Left ventricle myocardium inferior (tissue), 1 donor: ENCODE data around the gene PCDHGA6. TPM values are rescaled to one million over a fixed set of nuclear protein-coding genes. Genes with fewer than 3 reads are reported as not detected.
"Not testable (repeated sequence)": the region's sequence is repeated elsewhere in the genome, so short reads cannot be mapped to it uniquely, and the experiment has no call there.

Source experiments
- DNase-seq: peaks from one replicate; pipeline ENCODE4 v3.0.0-alpha.2; 2020
- H3K27ac ChIP-seq: fragments of 200-600 bp; replicated peaks from 2 replicates; pipeline ENCODE4 v1.8.0; 2021
- H3K27me3 ChIP-seq: fragments of 200-600 bp; 2 replicates; pipeline ENCODE4 v1.8.0; 2021; ENCODE audit warnings: low read depth
- H3K36me3 ChIP-seq: fragments of 200-600 bp; 2 replicates; pipeline ENCODE4 v1.8.0; 2021
- H3K4me1 ChIP-seq: fragments of 200-600 bp; 2 replicates; pipeline ENCODE4 v1.8.0; 2021
- H3K4me3 ChIP-seq: fragments of 200-600 bp; 2 replicates; pipeline ENCODE4 v1.8.0; 2021; ENCODE audit warnings: mild to moderate bottlenecking, moderate library complexity
- H3K9me3 ChIP-seq: fragments of 200-600 bp; replicated peaks from 2 replicates; pipeline ENCODE4 v1.8.0; 2021
- intact Hi-C: fragments of 100-400 bp; cut with micrococcal nuclease; formaldehyde crosslinking; loops from one replicate; pipeline ENCODE4 v1.11.0; 2022
- long read RNA-seq: library from polyadenylated mRNA; unstranded; transcript quantifications from one replicate; pipeline ENCODE4 v2.0.0, GENCODE V29; 2021
- total RNA-seq: library from RNA; stranded (reverse); fragmentation: NEBNext Ultra II Directional; extraction: Animal tissue kit (Norgen Biotek cat#: 25700); gene quantifications from one replicate; pipeline ENCODE4 v1.2.1, GENCODE V29; 2021
- TF ChIP-seq, protein P1 (sequence below): fragments of 200-600 bp; IDR thresholded peaks from 2 replicates; pipeline ENCODE4 v1.8.0; 2021; ENCODE audit warnings: antibody characterized with exemption, mild to moderate bottlenecking, borderline replicate concordance
- donor health status: DM: no; HTN: yes; CAD: no; lungs with severe emphysema.

Gene PCDHGA6
- 5.6 TPM for total RNA-seq
- long read RNA-seq, full-length matches to known transcripts = 1 of 1 reads
- long read RNA-seq, partial matches to known transcripts = 0 of 1 reads
- long read RNA-seq, other reads (novel, unspliced or antisense) = 0 of 1 reads

DNA sequence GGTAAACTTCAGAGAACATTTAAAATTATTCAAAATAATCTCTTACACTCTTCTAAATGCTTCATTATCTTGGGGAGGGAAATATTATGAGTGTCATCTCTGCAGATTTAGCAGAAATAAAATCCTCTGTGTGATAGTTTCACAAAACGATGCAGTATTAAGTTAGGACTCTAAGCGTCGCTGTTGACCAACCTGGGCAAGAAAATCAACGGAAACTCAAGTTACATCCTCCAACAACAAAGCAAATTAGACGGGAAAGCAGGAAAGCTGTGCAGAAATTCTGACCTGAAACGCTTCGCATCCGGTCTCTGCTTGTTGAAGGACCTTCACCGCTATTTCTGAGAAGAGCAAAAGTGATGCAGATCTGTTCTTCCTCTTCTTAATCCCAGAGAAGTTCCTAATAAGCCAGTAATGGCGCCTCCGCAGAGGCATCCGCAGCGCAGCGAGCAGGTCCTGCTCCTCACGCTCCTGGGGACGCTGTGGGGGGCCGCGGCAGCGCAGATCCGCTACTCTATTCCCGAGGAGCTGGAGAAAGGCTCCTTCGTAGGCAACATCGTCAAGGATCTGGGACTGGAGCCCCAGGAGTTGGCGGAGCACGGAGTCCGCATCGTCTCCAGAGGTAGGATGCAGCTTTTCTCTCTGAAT lies at the start of gene PCDHGA6:
TSS of gene PCDHGA6 (plus strand) at position 219 of the 645 bp plus-strand sequence. CDS start at position 412, 193 bp downstream.
- peak within 1 kb of the TSS; percentile 52 for H3K4me3 ChIP-seq
- DNase-seq = no peak
- H3K27me3 ChIP-seq = no peaks in the 10 kb centered on the region
- H3K9me3 ChIP-seq = peaks cover 98% of the 10 kb centered on the region
- peaks cover 43% of the 10 kb centered on the region for H3K36me3 ChIP-seq
- peaks cover 57% of the 10 kb centered on the region for H3K4me1 ChIP-seq
- H3K27ac ChIP-seq = no peak within 1 kb of the TSS
- intact Hi-C loops = no loop called here
- TF ChIP-seq, protein P1, sequence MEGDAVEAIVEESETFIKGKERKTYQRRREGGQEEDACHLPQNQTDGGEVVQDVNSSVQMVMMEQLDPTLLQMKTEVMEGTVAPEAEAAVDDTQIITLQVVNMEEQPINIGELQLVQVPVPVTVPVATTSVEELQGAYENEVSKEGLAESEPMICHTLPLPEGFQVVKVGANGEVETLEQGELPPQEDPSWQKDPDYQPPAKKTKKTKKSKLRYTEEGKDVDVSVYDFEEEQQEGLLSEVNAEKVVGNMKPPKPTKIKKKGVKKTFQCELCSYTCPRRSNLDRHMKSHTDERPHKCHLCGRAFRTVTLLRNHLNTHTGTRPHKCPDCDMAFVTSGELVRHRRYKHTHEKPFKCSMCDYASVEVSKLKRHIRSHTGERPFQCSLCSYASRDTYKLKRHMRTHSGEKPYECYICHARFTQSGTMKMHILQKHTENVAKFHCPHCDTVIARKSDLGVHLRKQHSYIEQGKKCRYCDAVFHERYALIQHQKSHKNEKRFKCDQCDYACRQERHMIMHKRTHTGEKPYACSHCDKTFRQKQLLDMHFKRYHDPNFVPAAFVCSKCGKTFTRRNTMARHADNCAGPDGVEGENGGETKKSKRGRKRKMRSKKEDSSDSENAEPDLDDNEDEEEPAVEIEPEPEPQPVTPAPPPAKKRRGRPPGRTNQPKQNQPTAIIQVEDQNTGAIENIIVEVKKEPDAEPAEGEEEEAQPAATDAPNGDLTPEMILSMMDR = peak; percentile 62

- Histone ChIP-seq H3K4me1 (peaks cover 27% of the 10 kb centered on the region), H3K36me3 (no peaks in the 10 kb centered on the region), H3K9me3 (peaks cover 58% of the 10 kb centered on the region), H3K27me3 (no peaks in the 10 kb centered on the region), H3K27ac (peak overlapping the region; percentile 89), H3K4me3 (peak overlapping the region; percentile 69)
- DNase-seq = peak; percentile 74
- intact Hi-C loops = no loop called here
- TF ChIP-seq, protein P1 = peak; percentile 77
Observed at GRCh38 chr5:141326088-141326854, 47.4 kb upstream of the PCDHGA6 start.

- Histone ChIP-seq H3K9me3 (peaks cover 66% of the 10 kb centered on the region), H3K4me1 (peaks cover 23% of the 10 kb centered on the region), H3K36me3 (no peaks in the 10 kb centered on the region), H3K27ac (no peak overlapping the region), H3K4me3 (no peak overlapping the region), H3K27me3 (no peaks in the 10 kb centered on the region)
- TF ChIP-seq, protein P1 = no peak
- DNase-seq = no peak
- intact Hi-C loops = no loop called here
Observed at GRCh38 chr5:141328231-141328630, 45.5 kb upstream of the PCDHGA6 start.

DNA sequence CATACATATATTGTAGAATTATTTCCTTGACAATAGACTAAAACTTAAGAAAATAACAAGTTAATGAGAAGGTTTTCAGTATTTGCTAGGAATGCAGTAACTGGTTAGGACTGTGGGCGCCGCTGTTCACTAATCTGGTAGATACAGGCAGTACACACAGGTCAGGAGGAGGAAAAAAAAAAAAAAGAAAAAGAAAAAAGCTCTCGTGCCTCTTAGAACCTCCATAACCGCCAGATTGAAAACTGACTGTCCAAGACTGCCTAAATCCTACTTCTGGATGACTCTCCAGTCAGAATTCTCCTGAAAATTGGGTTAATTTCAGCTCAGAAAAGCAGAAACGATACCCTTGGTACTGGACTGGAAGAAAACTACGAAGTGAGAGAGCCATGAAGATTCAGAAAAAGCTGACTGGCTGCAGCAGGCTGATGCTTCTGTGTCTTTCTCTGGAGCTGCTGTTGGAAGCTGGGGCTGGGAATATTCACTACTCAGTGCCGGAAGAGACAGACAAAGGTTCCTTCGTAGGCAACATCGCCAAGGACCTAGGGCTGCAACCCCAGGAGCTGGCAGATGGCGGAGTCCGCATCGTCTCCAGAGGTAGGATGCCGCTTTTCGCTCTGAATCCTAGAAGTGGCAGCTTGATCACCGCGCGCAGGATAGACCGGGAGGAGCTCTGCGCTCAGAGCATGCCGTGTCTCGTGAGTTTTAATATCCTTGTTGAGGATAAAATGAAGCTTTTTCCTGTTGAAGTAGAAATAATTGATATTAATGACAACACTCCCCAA lies 43.2 kb upstream of the PCDHGA6 start, which contains the start of gene PCDHGA1:
TSS of gene PCDHGA1 (plus strand) at position 216 of the 782 bp plus-strand sequence.
- Histone ChIP-seq H3K9me3 (peaks cover 88% of the 10 kb centered on the region), H3K4me1 (peaks cover 23% of the 10 kb centered on the region), H3K36me3 (no peaks in the 10 kb centered on the region), H3K4me3 (peak within 1 kb of the TSS; percentile 55), H3K27me3 (no peaks in the 10 kb centered on the region), H3K27ac (peak within 1 kb of the TSS; percentile 54)
- intact Hi-C loops = loop anchor here (10.0 kb wide), 1 partner anchor 234 kb away; no protein-coding TSS in a partner anchor
- no peak for DNase-seq
- TF ChIP-seq, protein P1 = peak; percentile 65

DNA sequence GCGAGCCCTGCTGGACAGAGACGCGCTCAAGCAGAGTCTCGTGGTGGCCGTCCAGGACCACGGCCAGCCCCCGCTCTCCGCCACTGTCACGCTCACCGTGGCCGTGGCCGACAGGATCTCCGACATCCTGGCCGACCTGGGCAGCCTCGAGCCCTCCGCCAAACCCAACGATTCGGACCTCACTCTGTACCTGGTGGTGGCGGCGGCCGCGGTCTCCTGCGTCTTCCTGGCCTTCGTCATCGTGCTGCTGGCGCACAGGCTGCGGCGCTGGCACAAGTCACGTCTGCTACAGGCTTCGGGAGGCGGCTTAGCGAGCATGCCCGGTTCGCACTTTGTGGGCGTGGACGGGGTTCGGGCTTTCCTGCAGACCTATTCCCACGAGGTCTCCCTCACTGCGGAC lies 41.1 kb upstream of the PCDHGA6 start:
- not testable (repeated sequence) for H3K27me3 ChIP-seq, H3K36me3 ChIP-seq, H3K27ac ChIP-seq, H3K4me3 ChIP-seq, DNase-seq, H3K4me1 ChIP-seq
- intact Hi-C loops = loop anchor here (10.0 kb wide), 1 partner anchor 232 kb away; no protein-coding TSS in a partner anchor
- H3K9me3 ChIP-seq = peaks cover 97% of the 10 kb centered on the region
